GM08714 (cell line): ENCODE measurements around the gene SPINK4.

Experiments
- H3K4me3 ChIP-seq: fragments of 200-500 bp; sonication (Bioruptor generic); 2 replicates; pipeline ENCODE4 v1.5.1; 2014; ENCODE audit warnings: mild to moderate bottlenecking, low read length, inconsistent platforms
- ZNF274 ChIP-seq: IDR thresholded peaks from 2 replicates; pipeline ENCODE4 v1.6.1; 2012; ENCODE audit warnings: mild to moderate bottlenecking, low read depth, low read length

The SPINK4 gene

GRCh38 chr9:33263131-33264002 lies 23.4 kb downstream of the SPINK4 start:
- H3K4me3 ChIP-seq: peak overlapping the region; percentile 86
- TF ChIP-seq ZNF274: no peak

- no peak for TF ChIP-seq ZNF274
- H3K4me3 ChIP-seq: peak overlapping the region; percentile 86
Measured at GRCh38 chr9:33264003-33264472, 24.1 kb downstream of the SPINK4 start.

- peak within 1 kb of the TSS; percentile 97 for H3K4me3 ChIP-seq
- no peak for TF ChIP-seq ZNF274
Measured at GRCh38 chr9:33264473-33265177, 24.7 kb downstream of the SPINK4 start, which contains the start of the genes BAG1 and CHMP5. Gene BAG1 (minus strand): TSS chr9:33264708. Gene CHMP5 (plus strand): TSS chr9:33265049. CDS start chr9:33265079, 30 bp downstream.

- TF ChIP-seq ZNF274: no peak
- H3K4me3 ChIP-seq: peak overlapping the region; percentile 97
Measured at GRCh38 chr9:33265211-33265865, 25.4 kb downstream of the SPINK4 start.

GRCh38 chr9:33267151-33267767 lies 27.3 kb downstream of the SPINK4 start:
- no peak for TF ChIP-seq ZNF274
- no peak overlapping the region for H3K4me3 ChIP-seq

- no peak for TF ChIP-seq ZNF274
Measured at GRCh38 chr9:33270146-33270545, 30.2 kb downstream of the SPINK4 start.

GRCh38 chr9:33272061-33272460 lies 32.1 kb downstream of the SPINK4 start:
- TF ChIP-seq ZNF274: no peak
- no peak overlapping the region for H3K4me3 ChIP-seq

More at GRCh38 chr9:33270146-33270545, 30.2 kb downstream of the SPINK4 start:
- no peak overlapping the region for H3K4me3 ChIP-seq

- TF ChIP-seq ZNF274: no peak
- no peak overlapping the region for H3K4me3 ChIP-seq
Measured at GRCh38 chr9:33273266-33273971, 33.5 kb downstream of the SPINK4 start.

GRCh38 chr9:33273972-33274328 lies 34.0 kb downstream of the SPINK4 start:
- H3K4me3 ChIP-seq: no peak overlapping the region
- no peak for TF ChIP-seq ZNF274

- no peak for TF ChIP-seq ZNF274
- H3K4me3 ChIP-seq: no peak overlapping the region
Measured at GRCh38 chr9:33277484-33277883, 37.5 kb downstream of the SPINK4 start.

GRCh38 chr9:33285502-33285901 lies 45.5 kb downstream of the SPINK4 start:
- H3K4me3 ChIP-seq: no peak overlapping the region
- no peak for TF ChIP-seq ZNF274

- TF ChIP-seq ZNF274: no peak
- H3K4me3 ChIP-seq: no peak overlapping the region
Measured at GRCh38 chr9:33287087-33287490, 47.1 kb downstream of the SPINK4 start.

- H3K4me3 ChIP-seq: no peak overlapping the region
- no peak for TF ChIP-seq ZNF274
Measured at GRCh38 chr9:33288235-33288634, 48.3 kb downstream of the SPINK4 start.
